ENCODE data around the gene FAM118B.

FAM118B gene

GRCh38 chr11:126257764-126258163 lies 46.2 kb downstream of the FAM118B start:
- no peak for DNase-seq
- Histone ChIP-seq H3K9me3 (ENCODE audit: severe bottlenecking) (no peaks in the 10 kb centered on the region), H3K36me3 (peaks cover 53% of the 10 kb centered on the region)

GRCh38 chr11:126262216-126262615 lies 50.6 kb downstream of the FAM118B start:
- no peak for TF ChIP-seq CTCF (IDR thresholded peaks at IDR 0.05; ENCODE audit: low read depth, low read length)
- no peaks in the 10 kb centered on the region for H3K27me3 ChIP-seq (ENCODE audit: insufficient read depth, low read depth, severe bottlenecking)
- H3K9me3 ChIP-seq (ENCODE audit: severe bottlenecking): no peaks in the 10 kb centered on the region
- no peak overlapping the region for H3K4me3 ChIP-seq (ENCODE audit: low read depth, low read length)
- DNase-seq: no peak
- H3K36me3 ChIP-seq: peaks cover 72% of the 10 kb centered on the region
- no peak overlapping the region for H3K27ac ChIP-seq

More at GRCh38 chr11:126257764-126258163, 46.2 kb downstream of the FAM118B start:
- no peak overlapping the region for H3K27ac ChIP-seq
- H3K27me3 ChIP-seq (ENCODE audit: insufficient read depth, low read depth, severe bottlenecking): no peaks in the 10 kb centered on the region
- no peak overlapping the region for H3K4me3 ChIP-seq (ENCODE audit: low read depth, low read length)
- TF ChIP-seq CTCF (IDR thresholded peaks at IDR 0.05; ENCODE audit: low read depth, low read length): no peak

GRCh38 chr11:126263489-126263888 lies 51.9 kb downstream of the FAM118B start:
- H3K4me3 ChIP-seq (ENCODE audit: low read depth, low read length): no peak overlapping the region
- no peak overlapping the region for H3K27ac ChIP-seq
- H3K36me3 ChIP-seq: peaks cover 71% of the 10 kb centered on the region
- no peak for TF ChIP-seq CTCF (IDR thresholded peaks at IDR 0.05; ENCODE audit: low read depth, low read length)
- H3K9me3 ChIP-seq (ENCODE audit: severe bottlenecking): no peaks in the 10 kb centered on the region
- H3K27me3 ChIP-seq (ENCODE audit: insufficient read depth, low read depth, severe bottlenecking): no peaks in the 10 kb centered on the region
- no peak for DNase-seq

- Histone ChIP-seq H3K36me3 (peaks cover 68% of the 10 kb centered on the region), H3K27me3 (ENCODE audit: insufficient read depth, low read depth, severe bottlenecking) (no peaks in the 10 kb centered on the region), H3K9me3 (ENCODE audit: severe bottlenecking) (no peaks in the 10 kb centered on the region), H3K27ac (no peak overlapping the region), H3K4me3 (ENCODE audit: low read depth, low read length) (no peak overlapping the region)
- TF ChIP-seq CTCF (IDR thresholded peaks at IDR 0.05; ENCODE audit: low read depth, low read length): no peak
- DNase-seq: no peak
These were observed 54.2 kb downstream of the FAM118B start for GRCh38 chr11:126265811-126266210.

- peak overlapping the region; percentile 63 for H3K4me3 ChIP-seq (ENCODE audit: low read depth, low read length)
- peaks cover 60% of the 10 kb centered on the region for H3K36me3 ChIP-seq
- DNase-seq: no peak
- peak overlapping the region; percentile 86 for H3K27ac ChIP-seq
- TF ChIP-seq CTCF (IDR thresholded peaks at IDR 0.05; ENCODE audit: low read depth, low read length): no peak
- H3K27me3 ChIP-seq (ENCODE audit: insufficient read depth, low read depth, severe bottlenecking): no peaks in the 10 kb centered on the region
- no peaks in the 10 kb centered on the region for H3K9me3 ChIP-seq (ENCODE audit: severe bottlenecking)
These were observed 56.1 kb downstream of the FAM118B start for GRCh38 chr11:126267650-126268049.

GRCh38 chr11:126268361-126268707 lies 56.8 kb downstream of the FAM118B start:
- peak overlapping the region; percentile 63 for H3K4me3 ChIP-seq (ENCODE audit: low read depth, low read length)
- H3K27ac ChIP-seq: peak overlapping the region; percentile 86
- H3K36me3 ChIP-seq: peaks cover 60% of the 10 kb centered on the region
- TF ChIP-seq CTCF (IDR thresholded peaks at IDR 0.05; ENCODE audit: low read depth, low read length): no peak
- H3K27me3 ChIP-seq (ENCODE audit: insufficient read depth, low read depth, severe bottlenecking): no peaks in the 10 kb centered on the region
- no peak for DNase-seq
- H3K9me3 ChIP-seq (ENCODE audit: severe bottlenecking): no peaks in the 10 kb centered on the region
